Neural cell (in vitro differentiated cells): ENCODE data around the gene C19orf33.

Experiments
- CTCF ChIP-seq: fragments of 450-650 bp; IDR thresholded peaks from 2 replicates; pipeline ENCODE4 v1.5.1; 2014; ENCODE audit warnings: antibody characterized with exemption, mild to moderate bottlenecking, moderate library complexity; ENCODE audit not compliant: poor library complexity, severe bottlenecking
- EP300 ChIP-seq: fragments of 450-650 bp; conservative IDR thresholded peaks from 2 replicates; pipeline ENCODE4 v1.6.1; 2014; ENCODE audit warnings: antibody characterized with exemption, mild to moderate bottlenecking, moderate library complexity; ENCODE audit not compliant: poor library complexity, severe bottlenecking
- EZH2 ChIP-seq: fragments of 200-600, 300-800 bp; shearing (Covaris generic), sonication (generic); IDR thresholded peaks from 2 replicates; pipeline ENCODE4 v1.6.1; 2014; ENCODE audit warnings: antibody characterized with exemption, low read length, borderline replicate concordance, mild to moderate bottlenecking; ENCODE audit not compliant: insufficient read depth, poor library complexity, severe bottlenecking
- POLR2AphosphoS5 ChIP-seq: IDR thresholded peaks from 2 replicates; pipeline ENCODE4 v1.6.1; 2012
- RAD21 ChIP-seq: fragments of 450-650 bp; conservative IDR thresholded peaks from 2 replicates; pipeline ENCODE4 v1.6.1; 2014; ENCODE audit warnings: antibody characterized with exemption, mild to moderate bottlenecking, moderate library complexity
- SMC3 ChIP-seq: fragments of 450-650 bp; conservative IDR thresholded peaks from 2 replicates; pipeline ENCODE4 v1.6.1; 2014; ENCODE audit warnings: antibody characterized with exemption, mild to moderate bottlenecking, moderate library complexity; ENCODE audit not compliant: poor library complexity
- TAF1 ChIP-seq: IDR thresholded peaks from 2 replicates; pipeline ENCODE4 v1.6.1; 2012; ENCODE audit warnings: low read depth

- no peak for TF ChIP-seq TAF1
- no peak for TF ChIP-seq CTCF
- TF ChIP-seq SMC3 = no peak
- TF ChIP-seq RAD21 = no peak
- no peak for TF ChIP-seq EP300
- no peak for TF ChIP-seq EZH2
- no peak for TF ChIP-seq POLR2AphosphoS5
Measured at GRCh38 chr19:38277969-38278680, 25.9 kb upstream of the C19orf33 start.
